ENCODE measurements around the gene HABP4. TPM values are rescaled to one million over a fixed set of nuclear protein-coding genes. Genes with fewer than 3 reads are reported as not detected.

The HABP4 gene
- total RNA-seq, 1 experiment from 2014 or later, result 9.8 TPM

DNA sequence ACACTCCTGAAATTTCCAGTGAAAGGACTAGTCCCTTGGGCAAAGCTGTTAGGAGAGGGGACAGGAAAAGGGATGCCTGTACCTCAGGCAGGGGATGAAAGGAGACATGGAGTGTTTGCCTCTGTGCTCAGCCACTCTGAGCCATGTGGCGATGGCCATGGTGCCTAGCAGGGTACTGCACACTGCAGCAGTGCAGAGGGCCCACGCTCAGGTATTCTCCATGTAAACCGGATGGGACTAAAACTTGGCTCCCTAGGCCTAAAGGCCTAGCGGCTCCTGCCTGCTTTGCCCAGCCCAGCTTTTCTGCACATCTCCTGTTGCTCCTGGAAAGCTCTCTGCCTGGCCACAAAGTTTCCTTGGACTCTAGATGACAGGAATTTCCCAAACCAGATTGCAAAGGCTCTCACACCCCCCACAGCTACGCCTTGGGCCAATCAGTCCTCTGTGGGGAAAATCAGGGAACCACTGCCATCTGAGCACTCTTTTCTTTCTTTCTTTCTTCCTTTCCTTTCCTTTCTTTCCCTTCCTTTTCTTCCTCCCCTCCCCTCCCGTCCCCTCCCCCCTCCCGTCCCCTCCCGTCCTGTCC, 44.3 kb downstream of the HABP4 start:
- POLR2A ChIA-PET, result no interaction called here
- peak; percentile 6; the same call in 1 of the 2 replicates for ATAC-seq

DNA sequence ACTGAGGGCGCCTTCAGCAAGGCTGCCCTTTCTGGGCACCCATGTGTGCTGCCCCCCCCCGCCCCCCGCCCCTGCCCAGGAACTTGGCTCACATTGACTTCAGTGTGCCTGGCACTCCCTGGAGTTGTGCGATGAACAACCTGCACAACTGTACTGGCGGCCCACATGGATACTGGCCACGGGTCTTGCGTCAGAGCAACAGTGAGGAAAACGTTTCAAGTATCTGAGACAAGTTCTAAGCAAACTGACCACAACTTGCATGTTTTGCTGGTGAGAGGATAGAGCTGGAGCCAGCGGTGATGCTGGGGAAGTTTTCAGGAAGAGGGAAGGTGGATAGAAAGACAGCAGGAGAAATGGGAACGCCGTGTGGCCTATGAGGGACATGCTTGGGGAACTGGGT, 45.4 kb downstream of the HABP4 start:
- DNase-seq (ENCODE audit: low spot score), result no peak
- no peak overlapping the region for H3K4me3 Mint-ChIP-seq
- peak overlapping the region; percentile 81; the same call in 1 of the 2 replicates for H3K27ac Mint-ChIP-seq
- ChIA-PET POLR2A (no interaction called here), CTCF (interaction anchor here (0.6 kb wide), 1 partner anchor 168 kb away, joined by 7 read pairs; no protein-coding TSS in a partner anchor)
- no peaks in the 10 kb centered on the region for H3K9me3 Mint-ChIP-seq
- H3K36me3 Mint-ChIP-seq, result peaks cover 11% of the 10 kb centered on the region
- no peaks in the 10 kb centered on the region for H3K27me3 Mint-ChIP-seq (ENCODE audit: low read depth)
- no peak for ATAC-seq
- peaks cover 12% of the 10 kb centered on the region for H3K4me1 Mint-ChIP-seq
- TF ChIP-seq ATF6 (CRISPR knock-in tag; IDR thresholded peaks at IDR 0.05), result no peak
- no peak for TF ChIP-seq PRDM15 (CRISPR knock-in tag; IDR thresholded peaks at IDR 0.05)
- TF ChIP-seq TCF7 (CRISPR knock-in tag; IDR thresholded peaks at IDR 0.05; ENCODE audit: low read depth), result no peak
- TF ChIP-seq, protein P1, sequence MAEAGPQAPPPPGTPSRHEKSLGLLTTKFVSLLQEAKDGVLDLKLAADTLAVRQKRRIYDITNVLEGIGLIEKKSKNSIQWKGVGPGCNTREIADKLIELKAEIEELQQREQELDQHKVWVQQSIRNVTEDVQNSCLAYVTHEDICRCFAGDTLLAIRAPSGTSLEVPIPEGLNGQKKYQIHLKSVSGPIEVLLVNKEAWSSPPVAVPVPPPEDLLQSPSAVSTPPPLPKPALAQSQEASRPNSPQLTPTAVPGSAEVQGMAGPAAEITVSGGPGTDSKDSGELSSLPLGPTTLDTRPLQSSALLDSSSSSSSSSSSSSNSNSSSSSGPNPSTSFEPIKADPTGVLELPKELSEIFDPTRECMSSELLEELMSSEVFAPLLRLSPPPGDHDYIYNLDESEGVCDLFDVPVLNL (CRISPR knock-in tag; IDR thresholded peaks at IDR 0.05; ENCODE audit: borderline replicate concordance, low read depth), result no peak
- no peak for TF ChIP-seq JUN (CRISPR knock-in tag; IDR thresholded peaks at IDR 0.05)

More for the DNA sequence above, 44.3 kb downstream of the HABP4 start:
- Mint-ChIP-seq H3K27ac (peak overlapping the region; percentile 74), H3K4me1 (peaks cover 7% of the 10 kb centered on the region), H3K27me3 (ENCODE audit: low read depth) (no peaks in the 10 kb centered on the region), H3K36me3 (peaks cover 14% of the 10 kb centered on the region), H3K4me3 (no peak overlapping the region), H3K9me3 (no peaks in the 10 kb centered on the region)
- CTCF ChIA-PET, result interaction anchor here (0.6 kb wide), 1 partner anchor 167 kb away, joined by 7 read pairs; no protein-coding TSS in a partner anchor
- TF ChIP-seq AR (CRISPR knock-in tag; IDR thresholded peaks at IDR 0.05) (no peak), TCF7 (CRISPR knock-in tag; IDR thresholded peaks at IDR 0.05; ENCODE audit: low read depth) (no peak), ZNF396 (CRISPR knock-in tag; IDR thresholded peaks at IDR 0.05; ENCODE audit: borderline replicate concordance) (no peak), RORB (CRISPR knock-in tag; IDR thresholded peaks at IDR 0.05) (no peak), FOXJ3 (CRISPR knock-in tag; IDR thresholded peaks at IDR 0.05; ENCODE audit: borderline replicate concordance) (no peak), ZNF263 (CRISPR knock-in tag; IDR thresholded peaks at IDR 0.05; ENCODE audit: low read depth) (no peak)
- TF ChIP-seq, protein P2, sequence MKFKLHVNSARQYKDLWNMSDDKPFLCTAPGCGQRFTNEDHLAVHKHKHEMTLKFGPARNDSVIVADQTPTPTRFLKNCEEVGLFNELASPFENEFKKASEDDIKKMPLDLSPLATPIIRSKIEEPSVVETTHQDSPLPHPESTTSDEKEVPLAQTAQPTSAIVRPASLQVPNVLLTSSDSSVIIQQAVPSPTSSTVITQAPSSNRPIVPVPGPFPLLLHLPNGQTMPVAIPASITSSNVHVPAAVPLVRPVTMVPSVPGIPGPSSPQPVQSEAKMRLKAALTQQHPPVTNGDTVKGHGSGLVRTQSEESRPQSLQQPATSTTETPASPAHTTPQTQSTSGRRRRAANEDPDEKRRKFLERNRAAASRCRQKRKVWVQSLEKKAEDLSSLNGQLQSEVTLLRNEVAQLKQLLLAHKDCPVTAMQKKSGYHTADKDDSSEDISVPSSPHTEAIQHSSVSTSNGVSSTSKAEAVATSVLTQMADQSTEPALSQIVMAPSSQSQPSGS (CRISPR knock-in tag; IDR thresholded peaks at IDR 0.05; ENCODE audit: borderline replicate concordance, low read depth), result no peak
- TF ChIP-seq, protein P3, sequence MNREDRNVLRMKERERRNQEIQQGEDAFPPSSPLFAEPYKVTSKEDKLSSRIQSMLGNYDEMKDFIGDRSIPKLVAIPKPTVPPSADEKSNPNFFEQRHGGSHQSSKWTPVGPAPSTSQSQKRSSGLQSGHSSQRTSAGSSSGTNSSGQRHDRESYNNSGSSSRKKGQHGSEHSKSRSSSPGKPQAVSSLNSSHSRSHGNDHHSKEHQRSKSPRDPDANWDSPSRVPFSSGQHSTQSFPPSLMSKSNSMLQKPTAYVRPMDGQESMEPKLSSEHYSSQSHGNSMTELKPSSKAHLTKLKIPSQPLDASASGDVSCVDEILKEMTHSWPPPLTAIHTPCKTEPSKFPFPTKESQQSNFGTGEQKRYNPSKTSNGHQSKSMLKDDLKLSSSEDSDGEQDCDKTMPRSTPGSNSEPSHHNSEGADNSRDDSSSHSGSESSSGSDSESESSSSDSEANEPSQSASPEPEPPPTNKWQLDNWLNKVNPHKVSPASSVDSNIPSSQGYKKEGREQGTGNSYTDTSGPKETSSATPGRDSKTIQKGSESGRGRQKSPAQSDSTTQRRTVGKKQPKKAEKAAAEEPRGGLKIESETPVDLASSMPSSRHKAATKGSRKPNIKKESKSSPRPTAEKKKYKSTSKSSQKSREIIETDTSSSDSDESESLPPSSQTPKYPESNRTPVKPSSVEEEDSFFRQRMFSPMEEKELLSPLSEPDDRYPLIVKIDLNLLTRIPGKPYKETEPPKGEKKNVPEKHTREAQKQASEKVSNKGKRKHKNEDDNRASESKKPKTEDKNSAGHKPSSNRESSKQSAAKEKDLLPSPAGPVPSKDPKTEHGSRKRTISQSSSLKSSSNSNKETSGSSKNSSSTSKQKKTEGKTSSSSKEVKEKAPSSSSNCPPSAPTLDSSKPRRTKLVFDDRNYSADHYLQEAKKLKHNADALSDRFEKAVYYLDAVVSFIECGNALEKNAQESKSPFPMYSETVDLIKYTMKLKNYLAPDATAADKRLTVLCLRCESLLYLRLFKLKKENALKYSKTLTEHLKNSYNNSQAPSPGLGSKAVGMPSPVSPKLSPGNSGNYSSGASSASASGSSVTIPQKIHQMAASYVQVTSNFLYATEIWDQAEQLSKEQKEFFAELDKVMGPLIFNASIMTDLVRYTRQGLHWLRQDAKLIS (CRISPR knock-in tag; IDR thresholded peaks at IDR 0.05; ENCODE audit: borderline replicate concordance), result no peak
- TF ChIP-seq, protein P4, sequence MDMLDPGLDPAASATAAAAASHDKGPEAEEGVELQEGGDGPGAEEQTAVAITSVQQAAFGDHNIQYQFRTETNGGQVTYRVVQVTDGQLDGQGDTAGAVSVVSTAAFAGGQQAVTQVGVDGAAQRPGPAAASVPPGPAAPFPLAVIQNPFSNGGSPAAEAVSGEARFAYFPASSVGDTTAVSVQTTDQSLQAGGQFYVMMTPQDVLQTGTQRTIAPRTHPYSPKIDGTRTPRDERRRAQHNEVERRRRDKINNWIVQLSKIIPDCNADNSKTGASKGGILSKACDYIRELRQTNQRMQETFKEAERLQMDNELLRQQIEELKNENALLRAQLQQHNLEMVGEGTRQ (CRISPR knock-in tag; IDR thresholded peaks at IDR 0.05), result no peak
- no peak for DNase-seq (ENCODE audit: low spot score)
